IMR-90 (cell line): ENCODE measurements around the gene OSTC. TPM values are rescaled to one million over a fixed set of nuclear protein-coding genes. Genes with fewer than 3 reads are reported as not detected.

Source experiments
- ATAC-seq: fragments of 200-7000 bp; cut with Tn5 transposase; 2 replicates; pipeline ENCODE4 v1.9.1; 2020; ENCODE audit warnings: low read depth, mild to moderate bottlenecking, moderate library complexity
- BruUV-seq: library from RNA; stranded (reverse); fragments of 400-500 nt; replicated peaks from 2 replicates; lab custom pipeline; 2021; lab: Mats Ljungman, UMichigan
- CTCF ChIA-PET: fragments of 300-600 bp; formaldehyde crosslinking; extraction: SDS; loops from one replicate; lab custom pipeline; 2021; ENCODE audit warnings: antibody characterized with exemption; lab: Yijun Ruan, JAX
- POLR2A ChIA-PET: fragments of 300-600 bp; sonication (Branson Sonifier 250); formaldehyde crosslinking; loops from one replicate; lab custom pipeline; 2022; ENCODE audit warnings: antibody characterized with exemption; ENCODE audit not compliant: unreplicated experiment; lab: Charles Lee
- DNase-seq: peaks from one replicate; pipeline ENCODE4 v3.0.0; 2013
- H2AFZ ChIP-seq: replicated peaks from 2 replicates; pipeline ENCODE3; 2013; ENCODE audit warnings: low read length, mild to moderate bottlenecking; ENCODE audit not compliant: poor library complexity
- H2AK5ac ChIP-seq: 2 replicates; pipeline ENCODE4 v1.6.1; 2013; ENCODE audit warnings: low read depth, low read length, inconsistent platforms
- H2AK9ac ChIP-seq: replicated peaks from 2 replicates; pipeline ENCODE3; 2013; ENCODE audit warnings: mild to moderate bottlenecking, low read depth, low read length, moderate library complexity; ENCODE audit not compliant: poor library complexity
- H2BK120ac ChIP-seq: 2 replicates; pipeline ENCODE4 v1.6.1; 2013; ENCODE audit warnings: low read depth, low read length, inconsistent platforms
- H2BK15ac ChIP-seq: 3 replicates; pipeline ENCODE4 v1.6.1; 2013; ENCODE audit warnings: low read depth, low read length, inconsistent platforms
- H2BK20ac ChIP-seq: 2 replicates; pipeline ENCODE4 v1.6.1; 2013; ENCODE audit warnings: low read depth, mild to moderate bottlenecking, inconsistent platforms, low read length, moderate library complexity
- H2BK5ac ChIP-seq: 2 replicates; pipeline ENCODE4 v1.6.1; 2013; ENCODE audit warnings: mild to moderate bottlenecking, low read depth, low read length, inconsistent platforms; ENCODE audit not compliant: poor library complexity, severe bottlenecking
- H3K14ac ChIP-seq: replicated peaks from 2 replicates; pipeline ENCODE4 v1.6.1; 2013; ENCODE audit warnings: low read depth, low read length, inconsistent platforms
- H3K18ac ChIP-seq: 2 replicates; pipeline ENCODE4 v1.6.1; 2013; ENCODE audit warnings: low read depth, low read length, control low read depth
- H3K23ac ChIP-seq: 2 replicates; pipeline ENCODE4 v1.6.1; 2013; ENCODE audit warnings: low read depth, low read length, inconsistent platforms
- H3K27ac ChIP-seq: 2 replicates; pipeline ENCODE4 v1.5.1; 2013; ENCODE audit warnings: mild to moderate bottlenecking, control low read depth, low read length; ENCODE audit not compliant: insufficient read depth
- H3K27me3 ChIP-seq: 2 replicates; pipeline ENCODE4 v1.6.1; 2013; ENCODE audit warnings: low read length; ENCODE audit not compliant: control insufficient read depth, insufficient read depth
- H3K36me3 ChIP-seq: 2 replicates; pipeline ENCODE4 v1.6.1; 2013; ENCODE audit warnings: low read length, mixed read lengths; ENCODE audit not compliant: control insufficient read depth, insufficient read depth
- H3K4ac ChIP-seq: 2 replicates; pipeline ENCODE4 v1.6.1; 2013; ENCODE audit warnings: low read depth, low read length, inconsistent platforms
- H3K4me1 ChIP-seq: 2 replicates; pipeline ENCODE4 v1.6.1; 2013; ENCODE audit warnings: low read length, mixed read lengths; ENCODE audit not compliant: control insufficient read depth, insufficient read depth
- H3K4me2 ChIP-seq: 2 replicates; pipeline ENCODE4 v1.6.1; 2013; ENCODE audit warnings: low read depth, mild to moderate bottlenecking, control low read depth, low read length, moderate library complexity
- H3K4me3 ChIP-seq: 2 replicates; pipeline ENCODE4 v1.5.1; 2013; ENCODE audit warnings: low read depth, mild to moderate bottlenecking, control low read depth, low read length, moderate library complexity; ENCODE audit not compliant: insufficient read depth
- H3K56ac ChIP-seq: 2 replicates; pipeline ENCODE4 v1.6.1; 2013; ENCODE audit warnings: low read length, inconsistent platforms; ENCODE audit not compliant: insufficient read depth; ENCODE audit errors: extremely low read depth
- H3K79me1 ChIP-seq, 2 experiments: 2 replicates each; pipeline ENCODE4 v1.6.1; 2013; ENCODE audit warnings: low read length in 2 of 2, inconsistent platforms in 1 of 2, low read depth in 1 of 2
- H3K9ac ChIP-seq: 2 replicates; pipeline ENCODE4 v1.6.1; 2013; ENCODE audit warnings: low read depth, low read length, control low read depth
- H3K9me1 ChIP-seq: 2 replicates; pipeline ENCODE4 v1.6.1; 2013; ENCODE audit warnings: low read length, inconsistent platforms; ENCODE audit not compliant: insufficient read depth
- H3K9me3 ChIP-seq: 2 replicates; pipeline ENCODE4 v1.6.1; 2013; ENCODE audit warnings: low read length; ENCODE audit not compliant: control insufficient read depth, insufficient read depth
- H4K20me1 ChIP-seq: 2 replicates; pipeline ENCODE4 v1.6.1; 2013; ENCODE audit warnings: low read length, inconsistent platforms; ENCODE audit not compliant: insufficient read depth
- H4K5ac ChIP-seq: 2 replicates; pipeline ENCODE4 v1.6.1; 2013; ENCODE audit warnings: mild to moderate bottlenecking, low read depth, low read length, control low read depth
- H4K8ac ChIP-seq, 2 experiments: 2 replicates each; pipeline ENCODE4 v1.6.1; 2013; ENCODE audit warnings: low read depth in 2 of 2, low read length in 2 of 2, control low read depth in 1 of 2, inconsistent platforms in 1 of 2
- H4K91ac ChIP-seq: 2 replicates; pipeline ENCODE4 v1.6.1; 2013; ENCODE audit warnings: low read depth, low read length, inconsistent platforms; ENCODE audit not compliant: insufficient read depth
- BHLHE40 ChIP-seq: fragments of 150-350 bp; IDR thresholded peaks from 2 replicates; pipeline ENCODE4 v1.6.1; 2016; ENCODE audit warnings: mild to moderate bottlenecking, low read depth, low read length
- CEBPB ChIP-seq: IDR thresholded peaks from 2 replicates; pipeline ENCODE4 v1.6.1; 2012; ENCODE audit warnings: low read depth, low read length, improper control_type of control experiment
- CTCF ChIP-seq: conservative IDR thresholded peaks from 2 replicates; pipeline ENCODE4 v1.5.1; 2012; ENCODE audit warnings: mild to moderate bottlenecking, low read depth, low read length, improper control_type of control experiment
- ELK1 ChIP-seq: fragments of 150-350 bp; IDR thresholded peaks from 2 replicates; pipeline ENCODE4 v1.6.1; 2016; ENCODE audit warnings: low read depth, mild to moderate bottlenecking, low read length, moderate library complexity, borderline replicate concordance
- FOS ChIP-seq: fragments of 150-350 bp; IDR thresholded peaks from 2 replicates; pipeline ENCODE4 v1.6.1; 2016; ENCODE audit warnings: low read depth, low read length
- MAFK ChIP-seq: IDR thresholded peaks from 2 replicates; pipeline ENCODE4 v1.6.1; 2012; ENCODE audit warnings: low read depth, low read length, improper control_type of control experiment
- MAZ ChIP-seq: IDR thresholded peaks from 2 replicates; pipeline ENCODE4 v1.6.1; 2012; ENCODE audit warnings: low read depth, mild to moderate bottlenecking, low read length, improper control_type of control experiment, moderate library complexity, borderline replicate concordance
- MXI1 ChIP-seq: IDR thresholded peaks from 2 replicates; pipeline ENCODE4 v1.6.1; 2012; ENCODE audit warnings: low read depth, mild to moderate bottlenecking, low read length, moderate library complexity, borderline replicate concordance
- NFE2L2 ChIP-seq: fragments of 150-350 bp; IDR thresholded peaks from 2 replicates; pipeline ENCODE4 v1.6.1; 2016; ENCODE audit warnings: low read depth, mild to moderate bottlenecking, low read length
- POLR2A ChIP-seq: IDR thresholded peaks from 2 replicates; pipeline ENCODE4 v1.6.1; 2012; ENCODE audit warnings: mild to moderate bottlenecking, low read depth, low read length
- RAD21 ChIP-seq: IDR thresholded peaks from 2 replicates; pipeline ENCODE4 v1.6.1; 2012; ENCODE audit warnings: low read length, improper control_type of control experiment
- RCOR1 ChIP-seq: IDR thresholded peaks from 2 replicates; pipeline ENCODE4 v1.6.1; 2012; ENCODE audit warnings: mild to moderate bottlenecking, low read length, improper control_type of control experiment; ENCODE audit not compliant: insufficient replicate concordance
- RFX5 ChIP-seq: IDR thresholded peaks from 2 replicates; pipeline ENCODE4 v1.8.0; 2012; ENCODE audit warnings: low read depth, mild to moderate bottlenecking, low read length, moderate library complexity
- SMC3 ChIP-seq: fragments of 150-350 bp; IDR thresholded peaks from 2 replicates; pipeline ENCODE4 v1.6.1; 2016; ENCODE audit warnings: low read depth, mild to moderate bottlenecking, antibody characterized with exemption, low read length, moderate library complexity
- USF2 ChIP-seq: fragments of 150-350 bp; IDR thresholded peaks from 2 replicates; pipeline ENCODE4 v1.6.1; 2017; ENCODE audit warnings: mild to moderate bottlenecking, antibody characterized with exemption, low read length, low read depth
- WGBS, 2 experiments: methylation state at CpG; one replicate each; pipeline versions ENCODE4 v1.1.5 to v1.1.7; 2013; ENCODE audit warnings: missing lambda C conversion rate in 2 of 2; ENCODE audit not compliant: insufficient read length in 1 of 2; ENCODE audit errors: extremely low coverage in 2 of 2; 5-methylcytosine and 5-hydroxymethylcytosine counted together
- dilution Hi-C: fragments of 300-500 bp; cut with HindIII; formaldehyde crosslinking; loops from one replicate; pipeline ENCODE4 v1.14.3; 2018; ENCODE audit warnings: low sequenced_read_pairs; ENCODE audit not compliant: unreplicated experiment
- in situ Hi-C: fragments of 300-500 bp; cut with MboI; formaldehyde crosslinking; loops from 3 replicates; pipeline ENCODE4 v1.14.3; 2019; ENCODE audit warnings: low sequenced_read_pairs, inconsistent platforms, mixed read lengths
- intact Hi-C: fragments of 100-400 bp; cut with micrococcal nuclease; formaldehyde crosslinking; loops from 2 replicates; pipeline ENCODE4 v1.10.0; 2022
- polyA plus RNA-seq, 3 experiments: library from polyadenylated mRNA; depleted of rRNA; stranded (reverse); fragments of >200 nt; gene quantifications; 2 replicates each; pipeline ENCODE4 v1.2.3, GENCODE V29; 2012; ENCODE audit warnings: low replicate concordance in 1 of 3
- total RNA-seq: library from RNA; depleted of rRNA; stranded (reverse); fragments of >200 nt; gene quantifications from 2 replicates; pipeline ENCODE4 v1.2.3, GENCODE V29; 2012

The OSTC gene
- total and polyA plus RNA-seq, 2 of the 4 experiments (the other 2 are of a cell fraction) = 173 to 13,576 TPM

- TF ChIP-seq NFE2L2 (no peak), RAD21 (no peak), CTCF (no peak), SMC3 (no peak)
Measured at GRCh38 chr4:108622022-108622421, 28.4 kb upstream of the OSTC start (continued).

GRCh38 chr4:108622828-108623227 is 27.6 kb upstream of the OSTC start:
- Histone ChIP-seq H3K4me2 (no peak overlapping the region), H3K9ac (no peak overlapping the region), H3K4me1 (peaks cover 2% of the 10 kb centered on the region; the same call in 1 of the 2 replicates), H3K9me1 (no peaks in the 10 kb centered on the region; the same call in 1 of the 2 replicates), H2BK15ac (no peak overlapping the region), H3K36me3 (peaks cover 38% of the 10 kb centered on the region), H2BK5ac (no peak overlapping the region), H3K23ac (no peak overlapping the region), H2AK9ac (no peak overlapping the region), H4K8ac (no peak overlapping the region), H3K56ac (no peak overlapping the region), H3K27me3 (no peaks in the 10 kb centered on the region), H2BK20ac (no peak overlapping the region), H3K79me1 (peaks cover 19 to 50% of the 10 kb centered on the region in 2 experiments), H3K27ac (no peak overlapping the region), H2AK5ac (no peak overlapping the region), H3K4me3 (no peak overlapping the region), H4K20me1 (peaks cover 46% of the 10 kb centered on the region), H2AFZ (no peak overlapping the region), H3K4ac (no peak overlapping the region), H2BK120ac (no peak overlapping the region), H3K18ac (no peak overlapping the region), H3K9me3 (no peaks in the 10 kb centered on the region), H4K5ac (no peak overlapping the region), H3K14ac (no peak overlapping the region), H4K91ac (no peak overlapping the region)
- in situ Hi-C loops (no loop called here), intact Hi-C loops (no loop called here), dilution Hi-C loops (no loop called here)
- POLR2A ChIA-PET = no interaction called here
- BruUV-seq = no TSS peak
- DNase-seq (no peak), ATAC-seq (no peak)
- 100% methylated on average over 1 of the region's 5 CpGs; no CpG with 5 or more reads in 1 of the 2 experiments for WGBS, 2 experiments
- CTCF ChIA-PET = no interaction called here
- TF ChIP-seq ELK1 (no peak), RFX5 (no peak), POLR2A (no peak), MXI1 (no peak), MAZ (no peak), NFE2L2 (no peak), USF2 (no peak), BHLHE40 (no peak), RCOR1 (no peak), MAFK (no peak), SMC3 (no peak), CEBPB (no peak), FOS (no peak)
